Measurements from ENCODE around the gene TP53. TPM values are rescaled to one million over a fixed set of nuclear protein-coding genes. Genes with fewer than 3 reads are reported as not detected.
"Not testable (repeated sequence)": the region's sequence is repeated elsewhere in the genome, so short reads cannot be mapped to it uniquely, and the experiment has no call there.

TP53 gene
- total and polyA plus RNA-seq, 12 donors = 7.9 to 29.1 (median 12.6) TPM

- WGBS, 2 donors = 0 to 1% methylated on average over 54 of the region's 54 CpGs
- intact Hi-C loops (cut with DNase I) = loop anchor here in 2 of 10 donors (2.0 kb wide), 1 partner anchor 59 kb away; the partner anchor contains the start of gene TP53 (in 2 of the 2)
Measured at GRCh38 chr17:7627250-7628121, 59.8 kb downstream of the TP53 start, which contains the start of gene SAT2. SAT2 (minus strand) TSS chr17:7627821; CDS start chr17:7627635, 186 bp downstream.

GRCh38 chr17:7626956-7627249 lies 60.4 kb downstream of the TP53 start:
- Histone ChIP-seq H3K27ac (peak overlapping the region; percentile 85 to 98 (median 92)), H3K36me3 (peaks cover 0 to 14% (median 0%) of the 10 kb centered on the region in 9 donors), H3K4me3 (peak overlapping the region; percentile 59 to 92 (median 76)), H3K4me1 (peaks cover 7 to 24% (median 17%) of the 10 kb centered on the region in 9 donors), H3K9me3 (no peaks in the 10 kb centered on the region), H3K27me3 (no peaks in the 10 kb centered on the region)
- ATAC-seq (peak in 3 of 8 donors; percentile 0 to 8 (median 1)), DNase-seq (no peak)
- WGBS, 2 donors = 11 to 19% methylated on average over 6 of the region's 6 CpGs
- TF ChIP-seq CTCF (IDR thresholded peaks at IDR 0.05) = no peak
- intact Hi-C loops (cut with DNase I) = loop anchor here in 2 of 10 donors (2.0 kb wide), 1 partner anchor 60 kb away; the partner anchor contains the start of gene TP53 (in 2 of the 2)

More at GRCh38 chr17:7627250-7628121, 59.8 kb downstream of the TP53 start, which contains the start of gene SAT2:
- DNase-seq (peak; percentile 94 to 96), ATAC-seq (peak; percentile 95 to 99 (median 99))
- Histone ChIP-seq H3K4me1 (peaks cover 7 to 29% (median 17%) of the 10 kb centered on the region in 9 donors), H3K27ac (peak within 1 kb of the TSS; percentile 85 to 98 (median 92)), H3K36me3 (peaks cover 0 to 14% (median 0%) of the 10 kb centered on the region in 9 donors), H3K9me3 (no peaks in the 10 kb centered on the region), H3K4me3 (peak within 1 kb of the TSS; percentile 59 to 92 (median 76)), H3K27me3 (no peaks in the 10 kb centered on the region)
- TF ChIP-seq CTCF (IDR thresholded peaks at IDR 0.05) = no peak

- Histone ChIP-seq H3K36me3 (peaks cover 0 to 14% (median 0%) of the 10 kb centered on the region in 9 donors), H3K27me3 (no peaks in the 10 kb centered on the region), H3K4me1 (peaks cover 5 to 21% (median 16%) of the 10 kb centered on the region in 9 donors), H3K4me3 (peak overlapping the region in 6 of 10 donors; percentile 73 to 92 (median 80)), H3K9me3 (no peaks in the 10 kb centered on the region), H3K27ac (peak overlapping the region in 4 of 10 donors; percentile 92 to 98 (median 94))
- peak in 1 of 2 donors; percentile 17 for DNase-seq
- no peak for ATAC-seq
- intact Hi-C loops (cut with DNase I) = loop anchor here in 2 of 10 donors (2.0 kb wide), 1 partner anchor 60 kb away; the partner anchor contains the start of gene TP53 (in 2 of the 2)
- no peak for TF ChIP-seq CTCF (IDR thresholded peaks at IDR 0.05)
- whole genome bisulfite sequencing, 2 donors = 88 to 90% methylated on average over 7 of the region's 7 CpGs
Measured at GRCh38 chr17:7626307-7626706, 61.0 kb downstream of the TP53 start.

GRCh38 chr17:7625749-7626148 lies 61.5 kb downstream of the TP53 start:
- not testable (repeated sequence) for H3K27ac ChIP-seq, H3K9me3 ChIP-seq, ATAC-seq, DNase-seq, H3K4me3 ChIP-seq, H3K27me3 ChIP-seq
- WGBS, 2 donors = 96 to 98% methylated on average over 16 of the region's 16 CpGs
- intact Hi-C loops (cut with DNase I) = loop anchor here in 2 of 10 donors (2.0 kb wide), 1 partner anchor 61 kb away; the partner anchor contains the start of gene TP53 (in 2 of the 2)
- H3K4me1 ChIP-seq = peaks cover 4 to 21% (median 15%) of the 10 kb centered on the region in 9 donors
- H3K36me3 ChIP-seq = peaks cover 0 to 14% (median 0%) of the 10 kb centered on the region in 9 donors
